Measurements from ENCODE around the gene KRTAP4-7. TPM values are rescaled to one million over a fixed set of nuclear protein-coding genes. Genes with fewer than 3 reads are reported as not detected.
A peak's percentile ranks its signal among the peaks of the same experiment; 100 is the strongest.

Gene KRTAP4-7
- total RNA-seq, 1 experiment from 2014 or later, result not detected

DNA sequence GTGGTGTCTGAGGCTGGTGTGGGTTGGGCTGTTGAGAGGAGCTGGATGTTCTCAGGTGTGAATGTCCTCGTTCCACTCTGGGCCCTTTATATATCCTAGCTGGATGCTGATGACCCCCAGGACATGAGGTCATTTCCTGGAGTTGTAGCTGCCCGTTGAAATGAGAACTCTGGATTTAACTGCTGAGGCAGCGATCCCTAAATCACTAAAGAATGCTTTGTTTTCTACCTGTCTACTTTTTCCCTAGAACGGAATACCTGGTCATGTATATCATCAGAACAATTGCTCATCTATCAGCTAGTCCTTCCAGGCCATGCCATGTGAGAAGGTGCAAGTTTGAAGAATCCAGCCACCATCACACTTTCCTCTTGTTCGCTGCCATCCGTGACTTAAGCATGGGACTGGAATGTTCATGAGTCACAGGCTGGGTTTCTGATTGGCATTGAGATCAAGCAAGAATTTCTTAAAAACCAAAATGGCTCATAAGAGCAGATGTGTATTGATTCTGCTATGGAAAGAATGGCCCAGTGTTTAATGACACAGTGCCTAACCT, 23.8 kb upstream of the KRTAP4-7 start, which contains the start of gene KRTAP2-3:
TSS of gene KRTAP2-3 (minus strand) at position 63 of the 553 bp plus-strand sequence. CDS start 64 bp downstream, outside the sequence.
- H3K36me3 Mint-ChIP-seq (ENCODE audit: insufficient read depth in 1 of 3, low read depth in 3 of 3), result no peaks in the 10 kb centered on the region; a peak in 1 of 7 replicates
- Histone ChIP-seq H3K4me2 (ENCODE audit: insufficient read depth, insufficient read length, low read length) (no peak within 1 kb of the TSS), H3K9ac (ENCODE audit: extremely low read depth, insufficient read length, low read length) (no peak within 1 kb of the TSS), H2BK5ac (ENCODE audit: insufficient read length, low read length) (no peak within 1 kb of the TSS), H3K56ac (ENCODE audit: insufficient read length, low read depth, low read length) (no peak within 1 kb of the TSS), H3K18ac (ENCODE audit: insufficient read length, low read depth, low read length) (no peak within 1 kb of the TSS), H3K14ac (ENCODE audit: insufficient read depth, low read length) (no peak within 1 kb of the TSS), H3K23ac (ENCODE audit: insufficient read length, low read depth, low read length) (no peak within 1 kb of the TSS), H2BK120ac (ENCODE audit: low read depth, low read length, poor library complexity, severe bottlenecking) (no peak within 1 kb of the TSS), H3T11ph (ENCODE audit: low read length) (no peak within 1 kb of the TSS), H4K8ac (replicated peaks; ENCODE audit: insufficient read length, low read depth, low read length) (no peak within 1 kb of the TSS), H3K9me3 (ENCODE audit: control insufficient read depth, low read depth, low read length) (no peaks in the 10 kb centered on the region), H2AK5ac (ENCODE audit: insufficient read length, low read length) (no peak within 1 kb of the TSS), H4K20me1 (ENCODE audit: control insufficient read depth, insufficient read depth, insufficient read length) (no peaks in the 10 kb centered on the region), H3K27ac (ENCODE audit: insufficient read length, low read depth, low read length) (no peak within 1 kb of the TSS), H2BK12ac (ENCODE audit: insufficient read length, low read depth, low read length) (no peak within 1 kb of the TSS), H4K91ac (ENCODE audit: insufficient read length, low read depth, low read length) (no peak within 1 kb of the TSS), H2BK15ac (ENCODE audit: low read depth, low read length) (no peak within 1 kb of the TSS), H3K23me2 (ENCODE audit: insufficient read length, low read depth, low read length, poor library complexity, severe bottlenecking) (no peaks in the 10 kb centered on the region), H2AFZ (ENCODE audit: low read length) (no peak within 1 kb of the TSS), H3K27me3 (ENCODE audit: insufficient read depth, low read length) (no peaks in the 10 kb centered on the region), H3K79me2 (ENCODE audit: insufficient read depth, low read length) (no peaks in the 10 kb centered on the region), H2BK20ac (ENCODE audit: low read depth, low read length, poor library complexity, severe bottlenecking) (peak within 1 kb of the TSS; percentile 26), H3K79me1 (ENCODE audit: insufficient read depth, low read depth, low read length, poor library complexity, severe bottlenecking) (no peaks in the 10 kb centered on the region), H4K5ac (ENCODE audit: insufficient read length, low read depth, low read length) (no peak within 1 kb of the TSS), H3K4me1 (ENCODE audit: insufficient read depth, low read length) (no peaks in the 10 kb centered on the region), H3K4ac (ENCODE audit: low read depth, low read length) (no peak within 1 kb of the TSS)
- peaks cover 4 to 7% of the 10 kb centered on the region in 2 experiments for H3K4me1 Mint-ChIP-seq
- H3K4me3 Mint-ChIP-seq, result no peak within 1 kb of the TSS
- no CpG with 5 or more reads among the region's 6 CpGs for WGBS (ENCODE audit: extremely low coverage, insufficient read length, low lambda C conversion rate)
- TF ChIP-seq, protein P1, sequence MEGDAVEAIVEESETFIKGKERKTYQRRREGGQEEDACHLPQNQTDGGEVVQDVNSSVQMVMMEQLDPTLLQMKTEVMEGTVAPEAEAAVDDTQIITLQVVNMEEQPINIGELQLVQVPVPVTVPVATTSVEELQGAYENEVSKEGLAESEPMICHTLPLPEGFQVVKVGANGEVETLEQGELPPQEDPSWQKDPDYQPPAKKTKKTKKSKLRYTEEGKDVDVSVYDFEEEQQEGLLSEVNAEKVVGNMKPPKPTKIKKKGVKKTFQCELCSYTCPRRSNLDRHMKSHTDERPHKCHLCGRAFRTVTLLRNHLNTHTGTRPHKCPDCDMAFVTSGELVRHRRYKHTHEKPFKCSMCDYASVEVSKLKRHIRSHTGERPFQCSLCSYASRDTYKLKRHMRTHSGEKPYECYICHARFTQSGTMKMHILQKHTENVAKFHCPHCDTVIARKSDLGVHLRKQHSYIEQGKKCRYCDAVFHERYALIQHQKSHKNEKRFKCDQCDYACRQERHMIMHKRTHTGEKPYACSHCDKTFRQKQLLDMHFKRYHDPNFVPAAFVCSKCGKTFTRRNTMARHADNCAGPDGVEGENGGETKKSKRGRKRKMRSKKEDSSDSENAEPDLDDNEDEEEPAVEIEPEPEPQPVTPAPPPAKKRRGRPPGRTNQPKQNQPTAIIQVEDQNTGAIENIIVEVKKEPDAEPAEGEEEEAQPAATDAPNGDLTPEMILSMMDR (conservative IDR thresholded peaks at IDR 0.05), result no peak
- DNase-seq, result no peak
- H3K27me3 Mint-ChIP-seq (ENCODE audit: low read depth), result no peaks in the 10 kb centered on the region
- peak within 1 kb of the TSS in 1 of 3 experiments; percentile 71; a peak in 3 of 7 replicates for H3K27ac Mint-ChIP-seq
- H3K9me3 Mint-ChIP-seq, result no peaks in the 10 kb centered on the region; a peak in 1 of 5 replicates
